Esophagus muscularis mucosa (tissue), 3 donors: Measurements from ENCODE around the gene DAW1.

Experiments
- POLR2A ChIP-seq: fragments of 450-650 bp; IDR thresholded peaks from one replicate; pipeline ENCODE4 v1.6.1; 2017; ENCODE audit warnings: antibody characterized with exemption, moderate library complexity, mild to moderate bottlenecking, low read depth
- TF ChIP-seq, protein P1 (sequence below), 3 experiments: fragments of 200-600 bp in 2 of 3; fragments of 450-650 bp in 1 of 3; sonication (generic) in 2 of 3; IDR thresholded peaks; one replicate each; pipeline ENCODE4 v1.5.1; 2017 to 2019; ENCODE audit warnings: antibody characterized with exemption in 3 of 3, mild to moderate bottlenecking in 2 of 3, moderate library complexity in 1 of 3

DNA sequence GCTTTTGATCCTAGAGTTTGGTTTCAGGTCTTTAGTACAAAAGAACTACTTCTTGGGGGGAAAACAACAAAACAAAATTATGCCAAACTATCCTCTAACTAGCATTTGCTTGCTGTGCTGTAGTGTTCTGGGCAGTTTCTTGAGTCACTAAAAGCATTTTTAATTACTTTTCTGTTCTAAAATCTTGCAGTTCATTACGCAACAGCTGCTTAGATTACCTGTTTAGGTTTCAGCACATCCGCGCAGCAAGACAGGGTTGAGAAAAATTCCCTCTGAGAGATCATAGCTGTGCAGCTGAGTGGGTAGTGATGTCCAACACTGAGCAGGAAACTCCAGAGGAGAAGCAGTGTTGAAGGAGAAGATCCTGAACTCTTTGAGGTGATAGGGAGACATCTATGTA is 9.0 kb downstream of the DAW1 start:
- TF ChIP-seq POLR2A, result no peak
- TF ChIP-seq, protein P1, sequence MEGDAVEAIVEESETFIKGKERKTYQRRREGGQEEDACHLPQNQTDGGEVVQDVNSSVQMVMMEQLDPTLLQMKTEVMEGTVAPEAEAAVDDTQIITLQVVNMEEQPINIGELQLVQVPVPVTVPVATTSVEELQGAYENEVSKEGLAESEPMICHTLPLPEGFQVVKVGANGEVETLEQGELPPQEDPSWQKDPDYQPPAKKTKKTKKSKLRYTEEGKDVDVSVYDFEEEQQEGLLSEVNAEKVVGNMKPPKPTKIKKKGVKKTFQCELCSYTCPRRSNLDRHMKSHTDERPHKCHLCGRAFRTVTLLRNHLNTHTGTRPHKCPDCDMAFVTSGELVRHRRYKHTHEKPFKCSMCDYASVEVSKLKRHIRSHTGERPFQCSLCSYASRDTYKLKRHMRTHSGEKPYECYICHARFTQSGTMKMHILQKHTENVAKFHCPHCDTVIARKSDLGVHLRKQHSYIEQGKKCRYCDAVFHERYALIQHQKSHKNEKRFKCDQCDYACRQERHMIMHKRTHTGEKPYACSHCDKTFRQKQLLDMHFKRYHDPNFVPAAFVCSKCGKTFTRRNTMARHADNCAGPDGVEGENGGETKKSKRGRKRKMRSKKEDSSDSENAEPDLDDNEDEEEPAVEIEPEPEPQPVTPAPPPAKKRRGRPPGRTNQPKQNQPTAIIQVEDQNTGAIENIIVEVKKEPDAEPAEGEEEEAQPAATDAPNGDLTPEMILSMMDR (IDR thresholded peaks at IDR 0.05), result no peak
